ENCODE data around the gene B3GNT9.
"Not testable (repeated sequence)": the region's sequence is repeated elsewhere in the genome, so short reads cannot be mapped to it uniquely, and the experiment has no call there.

The B3GNT9 gene

DNA sequence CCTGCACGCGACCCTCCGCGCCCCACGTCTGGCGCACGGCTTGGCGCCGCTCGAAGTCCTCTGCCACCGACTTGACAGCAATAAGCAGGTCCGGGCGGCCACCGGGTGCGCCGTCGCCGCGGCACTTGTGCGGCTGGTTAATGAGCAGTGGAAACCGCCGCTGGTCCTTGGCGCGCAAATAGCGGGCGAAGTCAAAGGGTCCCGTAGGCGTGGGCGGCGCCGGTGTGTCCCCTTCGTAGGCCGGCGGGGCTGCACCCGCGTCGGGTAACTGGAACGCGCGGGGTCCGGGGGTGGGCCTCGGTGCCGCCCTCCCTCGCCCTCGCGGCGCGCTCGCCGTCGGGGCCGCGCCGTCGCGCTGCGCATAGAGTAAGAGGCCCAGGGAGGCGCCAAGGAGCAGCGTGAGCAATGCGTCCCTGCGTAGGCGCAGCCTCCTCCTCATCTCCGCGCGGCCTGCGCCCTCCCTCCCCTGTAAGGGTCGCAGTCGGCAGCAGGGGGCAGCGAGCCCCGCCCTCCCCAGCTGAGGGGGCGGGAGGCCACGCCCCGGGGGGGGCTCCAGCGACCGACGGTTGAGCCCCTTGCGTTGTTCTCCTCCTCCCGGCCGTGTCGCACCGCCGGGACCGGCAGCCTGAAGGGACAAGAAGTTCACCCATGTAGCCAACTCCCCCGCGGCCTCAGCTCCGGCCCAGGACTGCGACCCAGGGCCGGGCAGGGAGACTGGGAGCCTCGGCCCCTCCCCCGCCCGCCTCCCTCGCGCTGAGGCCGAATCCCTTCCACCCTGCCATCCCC lies 558 bp downstream of the B3GNT9 start:
- peak; percentile 89 for DNase-seq (ENCODE audit: low spot score)

- DNase-seq (ENCODE audit: low spot score) = peak; percentile 95
Measured at GRCh38 chr16:67149276-67150046, 1.3 kb downstream of the B3GNT9 start.

DNA sequence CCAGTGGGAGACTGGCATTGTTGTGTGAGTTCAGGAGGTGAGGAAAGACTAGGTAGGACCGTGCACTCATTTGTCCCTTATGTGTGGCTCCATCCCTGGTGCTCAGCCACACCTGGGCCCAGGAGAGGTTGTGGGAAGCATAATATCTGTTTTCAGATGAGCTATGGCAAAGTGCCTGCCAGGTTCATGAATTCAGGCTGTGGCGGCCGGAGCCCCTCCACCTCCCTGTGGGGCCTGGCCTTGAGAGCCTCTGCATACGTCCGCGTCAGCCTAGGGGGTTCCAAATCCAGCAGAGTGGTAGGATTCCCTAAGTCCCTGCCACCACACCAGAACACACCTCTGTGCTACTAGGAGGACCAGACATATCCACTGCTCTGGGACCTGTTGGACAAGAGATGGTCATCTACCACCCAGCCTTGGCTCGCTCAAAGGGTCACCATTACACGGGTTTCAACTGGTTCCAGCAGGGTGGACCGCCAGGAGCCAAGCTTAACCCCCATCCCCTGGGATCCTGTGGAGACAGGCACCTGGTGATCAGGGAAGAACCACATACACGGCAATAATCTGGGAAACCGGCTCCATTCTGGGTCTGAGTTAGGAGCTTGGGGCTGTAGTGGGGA lies 2.0 kb downstream of the B3GNT9 start:
- no peak for DNase-seq (ENCODE audit: low spot score)

DNA sequence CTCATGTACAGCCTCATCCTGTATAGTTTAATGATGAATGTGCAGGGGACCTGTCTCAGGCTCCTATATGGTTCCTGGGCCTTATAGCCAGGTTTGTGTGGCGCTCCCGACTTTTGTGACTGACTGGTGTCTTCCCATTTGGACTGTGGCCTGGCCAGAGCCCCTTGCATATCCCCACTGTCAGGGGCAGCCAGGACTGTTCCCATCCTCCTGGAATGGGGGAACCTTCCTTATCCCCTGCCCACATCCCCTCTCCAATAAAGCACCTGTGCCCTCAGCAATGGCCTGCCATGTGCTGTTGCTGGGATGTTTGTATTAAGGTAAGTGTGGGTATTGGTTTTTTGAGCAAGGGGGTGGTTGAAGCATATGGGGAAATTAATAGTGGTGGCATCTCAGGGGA lies 2.6 kb downstream of the B3GNT9 start:
- DNase-seq (ENCODE audit: low spot score) = no peak

GRCh38 chr16:67147437-67148140 lies 3.2 kb downstream of the B3GNT9 start:
- DNase-seq (ENCODE audit: low spot score) = no peak

GRCh38 chr16:67146523-67147357 lies 4.1 kb downstream of the B3GNT9 start:
- no peak for DNase-seq (ENCODE audit: low spot score)

DNA sequence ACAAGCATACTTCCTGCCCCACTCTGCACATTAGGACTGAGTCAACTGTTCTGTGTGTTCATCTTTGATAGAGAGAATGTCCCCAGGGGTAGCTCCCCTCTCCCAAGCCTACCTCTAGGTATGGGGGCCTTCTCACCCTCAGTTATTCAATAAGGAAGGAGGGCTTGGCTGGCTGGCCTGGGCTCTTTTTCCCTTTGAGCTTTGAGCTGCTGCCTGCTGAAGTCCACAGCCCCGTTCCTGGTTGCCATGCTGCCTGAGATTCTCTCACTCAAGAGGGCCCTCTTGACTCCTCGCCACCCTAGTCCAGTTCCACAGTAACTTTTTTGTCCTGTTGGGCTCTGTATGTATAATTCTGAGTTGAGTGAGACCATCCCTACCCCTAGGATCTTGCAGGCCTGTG lies 5.1 kb downstream of the B3GNT9 start:
- DNase-seq (ENCODE audit: low spot score) = no peak

GRCh38 chr16:67144943-67145342 lies 5.9 kb downstream of the B3GNT9 start:
- DNase-seq (ENCODE audit: low spot score) = no peak

DNA sequence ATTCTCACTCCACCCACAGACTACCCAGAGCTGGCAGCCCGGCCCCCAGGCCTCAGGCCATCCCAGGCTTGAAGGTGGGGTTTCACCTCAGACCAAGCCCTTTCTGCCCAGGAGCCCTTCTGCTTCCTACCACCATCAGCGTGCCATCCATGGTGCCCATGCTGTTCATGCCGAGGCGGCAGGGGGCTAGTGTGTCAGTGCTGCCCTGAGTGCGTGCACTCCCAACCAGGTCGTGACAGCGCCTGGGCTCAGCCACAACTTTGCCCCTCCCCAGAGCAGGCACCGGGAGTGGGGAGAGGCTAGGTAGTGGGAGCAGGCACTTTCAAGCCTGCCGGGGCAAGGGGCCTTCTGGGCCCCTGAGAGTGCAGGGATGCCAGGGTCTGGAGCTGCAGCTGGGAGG lies 8.5 kb downstream of the B3GNT9 start:
- DNase-seq (ENCODE audit: low spot score) = no peak

GRCh38 chr16:67141391-67141790 lies 9.4 kb downstream of the B3GNT9 start:
- DNase-seq (ENCODE audit: low spot score) = no peak

GRCh38 chr16:67137605-67138004 lies 13.2 kb downstream of the B3GNT9 start:
- DNase-seq (ENCODE audit: low spot score) = no peak

- no peak for DNase-seq (ENCODE audit: low spot score)
Measured at GRCh38 chr16:67129422-67129821, 21.4 kb downstream of the B3GNT9 start.

GRCh38 chr16:67128887-67129286 lies 21.9 kb downstream of the B3GNT9 start:
- no peak for DNase-seq (ENCODE audit: low spot score)

DNA sequence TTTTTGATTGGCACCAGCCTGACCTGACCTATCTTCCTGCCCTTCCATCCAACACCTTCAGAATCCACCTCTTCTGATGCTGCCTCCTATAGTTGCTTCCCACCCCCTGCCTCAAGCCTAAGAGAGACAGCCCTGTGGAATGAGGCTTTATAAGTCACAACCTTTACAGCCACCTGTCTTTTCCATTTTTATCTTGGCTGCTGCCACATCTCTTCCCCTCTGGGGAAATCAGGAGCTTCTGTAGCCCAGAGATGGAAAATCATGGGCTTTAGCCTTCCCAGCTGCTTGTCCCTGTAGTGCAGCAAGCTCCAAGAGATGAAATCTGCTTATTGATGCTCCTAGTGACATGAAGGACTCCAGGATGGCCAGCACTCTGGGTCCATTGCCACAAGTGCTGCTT lies 22.4 kb downstream of the B3GNT9 start:
- no peak for DNase-seq (ENCODE audit: low spot score)

GRCh38 chr16:67122799-67123198 lies 28.0 kb downstream of the B3GNT9 start:
- DNase-seq (ENCODE audit: low spot score) = not testable (repeated sequence)

- DNase-seq (ENCODE audit: low spot score) = no peak
Measured at GRCh38 chr16:67120025-67120424, 30.8 kb downstream of the B3GNT9 start.

DNA sequence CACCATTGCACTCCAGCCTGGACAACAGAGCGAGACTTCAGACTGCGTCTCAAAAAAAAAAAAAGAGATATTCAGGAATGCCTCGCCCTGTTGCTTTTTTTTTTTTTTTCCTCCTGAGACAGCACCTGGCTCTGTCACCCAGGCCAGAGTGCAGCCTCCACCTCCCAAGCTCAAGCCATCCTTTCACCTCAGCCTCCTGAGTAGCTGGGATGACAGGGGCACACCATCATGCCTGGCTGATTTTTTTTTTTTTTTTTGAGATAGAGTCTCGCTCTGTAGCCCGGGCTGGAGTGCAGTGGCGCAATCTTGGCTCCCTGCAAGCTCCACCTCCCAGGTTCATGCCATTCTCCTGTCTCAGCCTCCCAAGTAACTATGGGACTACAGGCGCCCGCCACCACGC lies 33.1 kb downstream of the B3GNT9 start:
- DNase-seq (ENCODE audit: low spot score) = no peak

- no peak for DNase-seq (ENCODE audit: low spot score)
Measured at GRCh38 chr16:67116388-67117311, 34.1 kb downstream of the B3GNT9 start.

DNA sequence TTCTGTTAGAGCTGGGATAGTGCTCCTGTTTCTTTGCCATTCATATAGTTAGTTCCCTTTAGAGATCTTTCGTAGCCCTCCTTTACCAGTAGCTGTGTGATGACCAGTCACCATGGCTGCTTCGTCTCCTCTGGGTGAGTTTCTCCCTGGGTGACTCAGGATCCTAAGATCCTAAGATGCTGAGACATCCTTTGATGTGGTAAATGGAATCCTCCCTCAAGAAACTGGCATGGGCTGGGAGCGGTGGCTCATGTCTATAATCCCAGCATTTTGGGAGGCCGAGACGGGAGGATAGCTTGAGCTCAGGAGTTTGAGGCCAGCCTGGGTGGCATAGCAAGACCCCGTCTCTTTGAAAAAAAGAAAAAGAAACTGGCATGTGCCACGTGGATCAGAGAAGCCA lies 35.2 kb downstream of the B3GNT9 start:
- DNase-seq (ENCODE audit: low spot score) = no peak

DNA sequence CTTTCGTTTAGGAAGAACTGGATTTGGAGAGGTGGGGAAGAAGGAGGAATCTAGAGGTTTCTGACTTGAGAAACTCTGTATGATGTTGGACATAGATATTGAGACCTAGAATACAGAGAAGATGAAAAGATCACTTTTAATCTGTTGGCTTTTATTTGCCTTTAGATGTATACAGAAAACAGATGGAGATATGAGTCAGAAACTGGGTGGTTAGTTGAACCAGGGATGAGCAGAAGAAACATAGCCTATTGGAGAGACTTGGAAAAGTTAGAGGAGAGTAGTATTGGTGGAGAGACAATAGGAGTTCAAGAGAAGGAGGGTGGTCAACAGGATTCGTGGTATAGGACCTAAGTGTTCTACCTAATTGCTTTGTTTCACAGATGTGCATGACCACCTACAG lies 36.0 kb downstream of the B3GNT9 start:
- no peak for DNase-seq (ENCODE audit: low spot score)

Measured in iPS-NIHi11 (cell line).